ENCODE results near the gene HTT.

DNA sequence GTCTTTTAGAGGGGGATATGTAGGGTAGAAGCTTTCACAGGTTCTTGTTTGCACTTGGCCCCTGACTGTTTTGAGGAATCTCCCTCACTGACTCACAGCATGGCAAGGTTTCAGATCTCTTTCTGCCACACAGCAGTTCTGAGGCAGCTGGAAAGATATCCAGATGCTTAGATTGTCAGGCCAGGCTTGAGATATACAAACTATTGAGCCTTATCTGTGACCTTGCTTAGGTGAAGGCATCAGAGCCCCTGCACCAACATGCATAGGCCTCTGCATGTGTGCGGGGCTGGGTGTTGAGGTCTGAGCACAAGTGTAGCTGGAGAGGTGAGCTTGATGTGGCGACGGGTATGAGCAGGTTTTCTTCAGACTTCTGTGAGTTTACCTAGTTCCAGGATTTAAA lies 93.5 kb downstream of the HTT start:
- TF ChIP-seq, protein P1, sequence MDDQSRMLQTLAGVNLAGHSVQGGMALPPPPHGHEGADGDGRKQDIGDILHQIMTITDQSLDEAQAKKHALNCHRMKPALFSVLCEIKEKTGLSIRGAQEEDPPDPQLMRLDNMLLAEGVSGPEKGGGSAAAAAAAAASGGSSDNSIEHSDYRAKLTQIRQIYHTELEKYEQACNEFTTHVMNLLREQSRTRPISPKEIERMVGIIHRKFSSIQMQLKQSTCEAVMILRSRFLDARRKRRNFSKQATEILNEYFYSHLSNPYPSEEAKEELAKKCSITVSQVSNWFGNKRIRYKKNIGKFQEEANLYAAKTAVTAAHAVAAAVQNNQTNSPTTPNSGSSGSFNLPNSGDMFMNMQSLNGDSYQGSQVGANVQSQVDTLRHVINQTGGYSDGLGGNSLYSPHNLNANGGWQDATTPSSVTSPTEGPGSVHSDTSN (IDR thresholded peaks at IDR 0.05) = no peak
- TF ChIP-seq, protein P2, sequence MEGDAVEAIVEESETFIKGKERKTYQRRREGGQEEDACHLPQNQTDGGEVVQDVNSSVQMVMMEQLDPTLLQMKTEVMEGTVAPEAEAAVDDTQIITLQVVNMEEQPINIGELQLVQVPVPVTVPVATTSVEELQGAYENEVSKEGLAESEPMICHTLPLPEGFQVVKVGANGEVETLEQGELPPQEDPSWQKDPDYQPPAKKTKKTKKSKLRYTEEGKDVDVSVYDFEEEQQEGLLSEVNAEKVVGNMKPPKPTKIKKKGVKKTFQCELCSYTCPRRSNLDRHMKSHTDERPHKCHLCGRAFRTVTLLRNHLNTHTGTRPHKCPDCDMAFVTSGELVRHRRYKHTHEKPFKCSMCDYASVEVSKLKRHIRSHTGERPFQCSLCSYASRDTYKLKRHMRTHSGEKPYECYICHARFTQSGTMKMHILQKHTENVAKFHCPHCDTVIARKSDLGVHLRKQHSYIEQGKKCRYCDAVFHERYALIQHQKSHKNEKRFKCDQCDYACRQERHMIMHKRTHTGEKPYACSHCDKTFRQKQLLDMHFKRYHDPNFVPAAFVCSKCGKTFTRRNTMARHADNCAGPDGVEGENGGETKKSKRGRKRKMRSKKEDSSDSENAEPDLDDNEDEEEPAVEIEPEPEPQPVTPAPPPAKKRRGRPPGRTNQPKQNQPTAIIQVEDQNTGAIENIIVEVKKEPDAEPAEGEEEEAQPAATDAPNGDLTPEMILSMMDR (IDR thresholded peaks at IDR 0.05) = no peak
- TF ChIP-seq NR3C1 (IDR thresholded peaks at IDR 0.05) (no peak), RAD21 (conservative IDR thresholded peaks at IDR 0.05 in 1 of 2, IDR thresholded peaks at IDR 0.05 in 1 of 2) (no peak), RCOR1 (IDR thresholded peaks at IDR 0.05; ENCODE audit: low read depth, low read length) (no peak), POLR2A (IDR thresholded peaks at IDR 0.05; ENCODE audit: low read length) (no peak), HOXB13 (CRISPR knock-in tag; IDR thresholded peaks at IDR 0.05; ENCODE audit: low read depth) (no peak), CHD2 (IDR thresholded peaks at IDR 0.05; ENCODE audit: low read length, partially characterized antibody) (no peak)
